Measurements from ENCODE around the gene UBE3C.

GRCh38 chr7:157129200-157129599, 9.5 kb upstream of the UBE3C start:
- TF ChIP-seq EZH2 (IDR thresholded peaks at IDR 0.05; ENCODE audit: insufficient read depth, poor library complexity, severe bottlenecking): no peak
- TF ChIP-seq EZH2phosphoT487 (IDR thresholded peaks at IDR 0.05; ENCODE audit: insufficient read depth, low read depth): no peak
